SK-N-MC (cell line): ENCODE data around the gene ARID5B.

Experiments
- DNase-seq: peaks from one replicate; pipeline ENCODE4 v3.0.0-alpha.2; 2011; ENCODE audit warnings: low read depth, low spot score
- H3K27ac ChIP-seq: fragments of 200-600 bp; sonication (generic); 2 replicates; pipeline ENCODE4 v1.5.1; 2016; ENCODE audit warnings: mixed run types
- H3K36me3 ChIP-seq: fragments of 200-600 bp; sonication (generic); 2 replicates; pipeline ENCODE4 v1.6.1; 2017; ENCODE audit warnings: antibody characterized with exemption, low read length, mixed read lengths; ENCODE audit not compliant: insufficient read depth
- H3K4me3 ChIP-seq: fragments of 200-600 bp; sonication (generic); 2 replicates; pipeline ENCODE4 v1.5.1; 2016
- H3K9ac ChIP-seq: fragments of 200-600 bp; sonication (generic); 2 replicates; pipeline ENCODE4 v1.8.0; 2017; ENCODE audit warnings: mixed run types, mixed read lengths; ENCODE audit not compliant: insufficient read length
- H3K9me3 ChIP-seq: fragments of 200-600 bp; sonication (generic); 2 replicates; pipeline ENCODE4 v1.6.1; 2017; ENCODE audit warnings: low read depth, mild to moderate bottlenecking, antibody characterized with exemption, low read length, moderate library complexity, mixed read lengths
- EZH2 ChIP-seq: fragments of 200-600 bp; sonication (generic); IDR thresholded peaks from one replicate; pipeline ENCODE4 v1.6.1; 2017; ENCODE audit warnings: antibody characterized with exemption
- FOXP2 ChIP-seq: optimal IDR thresholded peaks from 2 replicates; pipeline ENCODE3; 2011; ENCODE audit warnings: mild to moderate bottlenecking, moderate library complexity; ENCODE audit not compliant: insufficient read depth; ENCODE audit errors: extremely low read length, control extremely low read depth
- POLR2AphosphoS5 ChIP-seq: IDR thresholded peaks from 2 replicates; pipeline ENCODE4 v1.6.1; 2012; ENCODE audit warnings: mild to moderate bottlenecking, low read depth, low read length, borderline replicate concordance

The ARID5B gene

GRCh38 chr10:62012318-62012717 lies 110.8 kb downstream of the ARID5B start:
- H3K9me3 ChIP-seq, result no peaks in the 10 kb centered on the region
- no peak for TF ChIP-seq EZH2
- no peak for TF ChIP-seq FOXP2
- TF ChIP-seq POLR2AphosphoS5, result no peak
- no peak overlapping the region for H3K4me3 ChIP-seq
- no peak overlapping the region for H3K9ac ChIP-seq
- no peak overlapping the region for H3K27ac ChIP-seq
- no peaks in the 10 kb centered on the region for H3K36me3 ChIP-seq
- no peak for DNase-seq

GRCh38 chr10:62014510-62014909 lies 113.0 kb downstream of the ARID5B start:
- Histone ChIP-seq H3K36me3 (no peaks in the 10 kb centered on the region), H3K27ac (no peak overlapping the region), H3K9ac (no peak overlapping the region), H3K4me3 (no peak overlapping the region), H3K9me3 (no peaks in the 10 kb centered on the region)
- no peak for DNase-seq
- TF ChIP-seq FOXP2 (no peak), EZH2 (no peak)

DNA sequence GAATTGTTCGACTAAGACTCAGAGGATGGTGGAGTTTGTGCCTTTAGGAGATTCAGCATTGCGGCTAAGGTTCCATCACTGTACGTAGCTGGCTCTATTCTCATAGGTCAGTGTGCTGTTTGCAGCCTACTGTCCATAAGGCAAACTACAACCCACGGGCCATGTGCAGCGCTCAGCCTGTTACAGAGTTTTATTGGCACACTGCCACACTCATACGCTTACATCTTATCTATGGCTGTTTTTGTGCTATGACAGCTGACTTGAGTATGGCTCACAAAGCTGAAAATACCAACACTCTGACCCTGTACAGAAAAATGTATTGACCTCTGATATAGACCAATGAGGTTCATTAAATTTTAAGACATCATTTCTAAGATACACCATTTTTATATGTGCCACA lies 114.5 kb downstream of the ARID5B start:
- Histone ChIP-seq H3K9me3 (no peaks in the 10 kb centered on the region), H3K9ac (no peak overlapping the region), H3K27ac (no peak overlapping the region), H3K4me3 (no peak overlapping the region), H3K36me3 (no peaks in the 10 kb centered on the region)
- DNase-seq, result no peak
- TF ChIP-seq EZH2 (no peak), FOXP2 (no peak), POLR2AphosphoS5 (no peak)

GRCh38 chr10:62016623-62017490 lies 115.4 kb downstream of the ARID5B start:
- Histone ChIP-seq H3K4me3 (no peak overlapping the region), H3K9me3 (no peaks in the 10 kb centered on the region), H3K36me3 (no peaks in the 10 kb centered on the region), H3K27ac (peak overlapping the region; percentile 8; the same call in 1 of the 2 replicates), H3K9ac (no peak overlapping the region)
- TF ChIP-seq FOXP2 (no peak), POLR2AphosphoS5 (no peak), EZH2 (no peak)
- no peak for DNase-seq

- no peak for TF ChIP-seq EZH2
- no peak for TF ChIP-seq POLR2AphosphoS5
- TF ChIP-seq FOXP2, result no peak
- H3K9me3 ChIP-seq, result no peaks in the 10 kb centered on the region
- DNase-seq, result no peak
- peak overlapping the region; percentile 31; the same call in 1 of the 2 replicates for H3K27ac ChIP-seq
- no peak overlapping the region for H3K9ac ChIP-seq
- no peaks in the 10 kb centered on the region for H3K36me3 ChIP-seq
- H3K4me3 ChIP-seq, result no peak overlapping the region
These were observed 116.0 kb downstream of the ARID5B start for GRCh38 chr10:62017491-62017870.

DNA sequence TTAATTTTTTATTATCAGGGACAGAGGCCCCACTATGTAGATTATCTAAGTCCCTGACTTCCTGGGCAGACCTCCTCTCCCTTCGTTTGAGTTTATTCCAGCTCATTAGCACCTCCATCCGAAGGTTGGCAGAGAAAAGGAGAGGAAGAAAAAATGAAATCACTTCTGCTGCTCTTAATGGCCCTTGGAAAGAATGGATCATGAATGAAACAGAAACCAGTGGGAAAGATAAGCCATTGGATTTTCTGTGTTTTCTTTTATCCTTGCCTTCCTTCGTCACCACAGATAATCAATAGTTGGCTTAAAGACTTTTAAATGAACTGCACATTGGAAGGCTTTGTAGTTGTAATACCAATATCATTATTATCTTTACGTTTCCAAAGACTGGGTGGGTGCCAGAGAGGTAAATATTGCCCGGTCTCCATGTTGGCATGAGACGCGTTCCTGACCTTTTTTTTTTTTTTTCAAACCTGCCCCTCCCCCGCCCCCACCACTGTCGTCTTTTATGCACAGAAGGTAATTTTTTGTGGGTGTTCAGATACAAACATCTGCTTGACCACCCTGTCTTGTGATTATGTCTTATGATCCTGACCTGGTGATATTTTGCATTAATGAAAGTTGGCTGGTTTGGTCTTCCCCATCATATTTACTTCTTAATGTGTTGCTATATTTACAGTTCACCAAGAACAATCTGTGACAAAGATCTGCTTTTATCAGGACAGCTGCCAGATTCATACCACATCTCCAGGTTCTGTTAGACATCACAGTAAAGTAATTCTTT lies 116.8 kb downstream of the ARID5B start:
- no peak overlapping the region; the same call in 1 of the 2 replicates for H3K4me3 ChIP-seq
- peak overlapping the region; percentile 77; the same call in 1 of the 2 replicates for H3K27ac ChIP-seq
- TF ChIP-seq POLR2AphosphoS5, result no peak
- no peak for TF ChIP-seq EZH2
- TF ChIP-seq FOXP2, result no peak
- H3K9me3 ChIP-seq, result no peaks in the 10 kb centered on the region
- no peak for DNase-seq
- H3K9ac ChIP-seq, result no peak overlapping the region
- no peaks in the 10 kb centered on the region for H3K36me3 ChIP-seq

DNA sequence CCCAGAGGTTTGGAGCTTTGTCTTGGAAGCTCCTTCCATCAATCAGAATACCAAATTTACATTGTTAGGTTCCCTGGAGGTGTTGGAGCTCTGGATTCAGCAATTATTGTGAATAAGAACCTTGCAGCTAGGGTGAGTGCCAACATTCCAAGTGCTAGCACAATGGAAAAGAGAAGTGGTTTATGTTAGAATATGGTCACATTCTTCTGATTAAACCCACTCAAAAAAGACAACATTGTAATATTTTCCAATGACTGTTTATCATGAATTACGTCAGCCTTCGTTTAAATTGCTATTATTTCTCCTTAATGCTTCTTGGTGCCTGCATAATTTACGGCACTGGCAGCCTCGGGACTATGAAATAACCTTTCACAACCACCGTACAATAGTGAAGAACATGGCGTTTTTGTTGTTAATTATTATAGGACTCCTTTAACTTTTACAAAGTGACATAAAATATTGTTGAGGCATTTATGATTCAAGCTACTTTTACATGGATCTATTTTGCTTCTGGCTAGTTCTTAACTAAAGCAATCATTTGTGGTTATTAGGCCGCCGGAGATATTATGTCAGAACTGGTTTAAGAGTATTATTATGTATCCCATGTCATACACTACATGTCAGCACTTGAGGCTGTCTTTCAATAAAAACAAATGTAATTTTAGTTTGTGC lies 117.7 kb downstream of the ARID5B start:
- Histone ChIP-seq H3K27ac (peak overlapping the region; percentile 77), H3K9ac (no peak overlapping the region)
- no peak for TF ChIP-seq EZH2
- no peak for TF ChIP-seq POLR2AphosphoS5
- no peak for TF ChIP-seq FOXP2

DNA sequence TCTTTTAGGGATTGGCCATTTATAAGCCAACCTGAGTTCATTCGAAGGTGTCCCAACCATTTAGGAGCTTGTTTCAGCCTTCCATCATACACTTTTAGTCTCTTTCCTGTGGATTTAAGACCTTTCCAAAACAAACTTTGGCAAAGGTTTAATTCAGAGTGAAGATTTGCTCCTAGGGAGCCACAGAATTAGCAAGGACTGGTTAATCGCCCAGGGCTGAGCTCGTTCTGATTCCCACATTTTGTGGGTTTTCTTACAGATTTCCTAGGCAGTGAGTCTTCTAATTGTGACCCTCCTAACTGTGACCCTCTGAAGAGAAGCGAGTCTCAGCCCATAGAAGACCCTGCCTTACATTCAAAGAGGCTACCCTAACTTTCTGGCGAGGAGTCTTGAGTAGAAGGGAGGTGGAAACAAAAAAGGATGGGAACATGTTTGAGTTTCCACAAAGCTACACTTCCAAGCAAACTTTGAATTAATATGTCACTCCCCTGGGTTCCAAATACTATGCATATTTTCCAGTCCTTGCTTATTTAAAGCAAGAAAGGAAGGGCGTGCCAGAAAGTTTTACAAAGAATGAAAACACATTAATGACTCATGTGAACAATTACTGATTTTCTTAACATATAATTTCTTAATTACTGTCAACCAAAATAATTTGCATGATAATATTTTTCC lies 118.3 kb downstream of the ARID5B start:
- no peak overlapping the region for H3K9ac ChIP-seq
- peak overlapping the region; percentile 59 for H3K4me3 ChIP-seq
- no peaks in the 10 kb centered on the region for H3K9me3 ChIP-seq
- DNase-seq, result no peak
- peak overlapping the region; percentile 77; the same call in 1 of the 2 replicates for H3K27ac ChIP-seq
- H3K36me3 ChIP-seq, result no peaks in the 10 kb centered on the region
- TF ChIP-seq POLR2AphosphoS5, result no peak
- TF ChIP-seq FOXP2, result no peak

More for the DNA sequence above, 117.7 kb downstream of the ARID5B start:
- H3K4me3 ChIP-seq, result peak overlapping the region; percentile 59
- H3K36me3 ChIP-seq, result no peaks in the 10 kb centered on the region
- H3K9me3 ChIP-seq, result no peaks in the 10 kb centered on the region
- DNase-seq, result no peak
